OCI-LY7 (cell line): ENCODE data around the gene ARPC4. TPM values are rescaled to one million over a fixed set of nuclear protein-coding genes. Genes with fewer than 3 reads are reported as not detected.

Experiments
- BruUV-seq: library from RNA; stranded (reverse); fragments of 400-500 nt; replicated peaks from 2 replicates; lab custom pipeline; 2021; lab: Mats Ljungman, UMichigan
- CTCF ChIA-PET: fragments of 300-600 bp; sonication (Branson Sonifier 250); formaldehyde crosslinking; loops from one replicate; lab custom pipeline; 2022; ENCODE audit warnings: antibody characterized with exemption; ENCODE audit not compliant: unreplicated experiment; lab: Charles Lee
- POLR2A ChIA-PET: fragments of 300-600 bp; sonication (Branson Sonifier 250); formaldehyde crosslinking; loops from one replicate; lab custom pipeline; 2022; ENCODE audit warnings: antibody characterized with exemption; lab: Charles Lee
- DNase-seq: peaks from one replicate; pipeline ENCODE4 v3.0.0-alpha.2; 2015; ENCODE audit warnings: low spot score
- H2AFZ ChIP-seq: fragments of 200-600 bp; sonication (generic), shearing (Covaris generic); 2 replicates; pipeline ENCODE4 v1.6.1; 2014; ENCODE audit warnings: mild to moderate bottlenecking, antibody characterized with exemption, low read length, moderate library complexity
- H3K27ac ChIP-seq: fragments of 200-600 bp; sonication (generic); 2 replicates; pipeline ENCODE4 v1.5.1; 2014; ENCODE audit warnings: mixed run types, low read depth, mild to moderate bottlenecking, moderate library complexity, low read length, inconsistent platforms; ENCODE audit not compliant: poor library complexity, severe bottlenecking
- H3K36me3 ChIP-seq: fragments of 200-600 bp; sonication (generic); 2 replicates; pipeline ENCODE4 v1.6.1; 2014; ENCODE audit warnings: mild to moderate bottlenecking, antibody characterized with exemption, low read length, moderate library complexity, mixed read lengths; ENCODE audit not compliant: insufficient read depth
- H3K4me1 ChIP-seq: fragments of 200-600 bp; sonication (generic); 2 replicates; pipeline ENCODE4 v1.5.1; 2014; ENCODE audit warnings: mild to moderate bottlenecking, low read length; ENCODE audit not compliant: insufficient read depth, poor library complexity, severe bottlenecking
- H3K4me2 ChIP-seq: fragments of 200-600 bp; sonication (generic); 2 replicates; pipeline ENCODE4 v1.6.1; 2014; ENCODE audit warnings: mild to moderate bottlenecking, low read length
- H3K4me3 ChIP-seq: fragments of 200-600 bp; sonication (generic); 2 replicates; pipeline ENCODE4 v1.5.1; 2014; ENCODE audit warnings: mild to moderate bottlenecking, low read depth, low read length; ENCODE audit not compliant: poor library complexity, severe bottlenecking
- H3K79me2 ChIP-seq: fragments of 200-600 bp; sonication (generic); 2 replicates; pipeline ENCODE4 v1.6.1; 2016; ENCODE audit warnings: low read depth, mild to moderate bottlenecking, low read length, moderate library complexity, mixed read lengths; ENCODE audit not compliant: insufficient read depth
- H3K9me2 ChIP-seq: fragments of 200-600 bp; sonication (generic); 2 replicates; pipeline ENCODE4 v1.6.1; 2016; ENCODE audit warnings: mild to moderate bottlenecking, low read length, mixed read lengths; ENCODE audit not compliant: insufficient read depth
- H3K9me3 ChIP-seq: fragments of 200-600 bp; sonication (generic); 2 replicates; pipeline ENCODE4 v1.6.1; 2014; ENCODE audit warnings: mild to moderate bottlenecking, mixed run types, low read length, mixed read lengths
- H4K20me1 ChIP-seq: fragments of 200-600 bp; sonication (generic); 2 replicates; pipeline ENCODE4 v1.6.1; 2014; ENCODE audit warnings: mild to moderate bottlenecking, antibody characterized with exemption, low read length, moderate library complexity, mixed read lengths; ENCODE audit not compliant: insufficient read depth
- EZH2phosphoT487 ChIP-seq: fragments of 200-600 bp; sonication (generic); IDR thresholded peaks from 2 replicates; pipeline ENCODE4 v1.6.1; 2018; ENCODE audit warnings: low read depth, borderline replicate concordance, mild to moderate bottlenecking, mixed run types, antibody characterized with exemption, low read length, moderate library complexity, mixed read lengths
- intact Hi-C: fragments of 100-400 bp; cut with micrococcal nuclease; formaldehyde crosslinking; loops from one replicate; pipeline ENCODE4 v1.10.0; 2022; ENCODE audit not compliant: unreplicated experiment
- total RNA-seq, 2 experiments: library from RNA; depleted of rRNA in 1 of 2; stranded (reverse); fragments of >200 nt in 1 of 2; shearing (Covaris generic) in 1 of 2; gene quantifications; 2 replicates each; pipeline ENCODE4 v1.2.3, GENCODE V29; 2014 to 2022
- TF ChIP-seq, protein P1 (sequence below): fragments of 200-600 bp; sonication (generic); conservative IDR thresholded peaks from 2 replicates; pipeline ENCODE4 v1.5.1; 2014; ENCODE audit warnings: mild to moderate bottlenecking, antibody characterized with exemption, low read length, moderate library complexity, mixed read lengths

Gene ARPC4
- total RNA-seq, 2 experiments from 2014 or later: 99.5 to 118 TPM

DNA sequence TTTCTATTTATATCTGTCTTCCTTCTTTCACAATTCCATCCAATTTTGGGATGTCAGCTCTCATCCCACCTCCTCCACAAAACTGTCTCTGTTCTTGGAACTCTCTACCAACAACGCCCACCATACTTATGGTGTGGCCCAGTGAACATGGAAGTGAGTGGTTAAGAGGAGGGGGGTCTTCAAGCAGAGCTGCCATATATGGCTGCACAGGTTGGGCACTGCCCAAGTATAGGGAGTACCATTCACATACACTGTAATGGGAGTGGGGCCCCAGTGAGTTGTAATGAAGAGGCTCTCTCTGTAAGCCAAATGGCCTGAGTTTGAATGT is 15.2 kb upstream of the ARPC4 start:
- Histone ChIP-seq H4K20me1 (no peaks in the 10 kb centered on the region), H3K4me3 (no peak overlapping the region), H3K9me3 (no peaks in the 10 kb centered on the region), H3K36me3 (peaks cover 23% of the 10 kb centered on the region), H3K27ac (no peak overlapping the region), H3K9me2 (no peaks in the 10 kb centered on the region), H3K4me2 (no peak overlapping the region), H3K79me2 (no peaks in the 10 kb centered on the region), H2AFZ (no peak overlapping the region), H3K4me1 (peaks cover 47% of the 10 kb centered on the region)
- POLR2A ChIA-PET: interaction anchor here (0.5 kb wide), 1 partner anchor 15 kb away, joined by 3 read pairs; the partner anchor contains the start of gene ARPC4
- CTCF ChIA-PET: no interaction called here
- intact Hi-C loops: no loop called here
- TF ChIP-seq, protein P1, sequence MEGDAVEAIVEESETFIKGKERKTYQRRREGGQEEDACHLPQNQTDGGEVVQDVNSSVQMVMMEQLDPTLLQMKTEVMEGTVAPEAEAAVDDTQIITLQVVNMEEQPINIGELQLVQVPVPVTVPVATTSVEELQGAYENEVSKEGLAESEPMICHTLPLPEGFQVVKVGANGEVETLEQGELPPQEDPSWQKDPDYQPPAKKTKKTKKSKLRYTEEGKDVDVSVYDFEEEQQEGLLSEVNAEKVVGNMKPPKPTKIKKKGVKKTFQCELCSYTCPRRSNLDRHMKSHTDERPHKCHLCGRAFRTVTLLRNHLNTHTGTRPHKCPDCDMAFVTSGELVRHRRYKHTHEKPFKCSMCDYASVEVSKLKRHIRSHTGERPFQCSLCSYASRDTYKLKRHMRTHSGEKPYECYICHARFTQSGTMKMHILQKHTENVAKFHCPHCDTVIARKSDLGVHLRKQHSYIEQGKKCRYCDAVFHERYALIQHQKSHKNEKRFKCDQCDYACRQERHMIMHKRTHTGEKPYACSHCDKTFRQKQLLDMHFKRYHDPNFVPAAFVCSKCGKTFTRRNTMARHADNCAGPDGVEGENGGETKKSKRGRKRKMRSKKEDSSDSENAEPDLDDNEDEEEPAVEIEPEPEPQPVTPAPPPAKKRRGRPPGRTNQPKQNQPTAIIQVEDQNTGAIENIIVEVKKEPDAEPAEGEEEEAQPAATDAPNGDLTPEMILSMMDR: no peak
- no peak for TF ChIP-seq EZH2phosphoT487
- no peak for DNase-seq
- BruUV-seq: no TSS peak

- peak overlapping the region; percentile 57 for H3K4me2 ChIP-seq
- POLR2A ChIA-PET: interaction anchor here (0.6 kb wide), 1 partner anchor 112 kb away, joined by 4 read pairs; no protein-coding TSS in a partner anchor
Observed at GRCh38 chr3:9778143-9779074, 14.5 kb upstream of the ARPC4 start.

More at GRCh38 chr3:9778143-9779074, 14.5 kb upstream of the ARPC4 start:
- H3K4me1 ChIP-seq: peaks cover 52% of the 10 kb centered on the region
- TF ChIP-seq, protein P1: no peak
- no peak for TF ChIP-seq EZH2phosphoT487
- H3K36me3 ChIP-seq: peaks cover 28% of the 10 kb centered on the region
- H3K9me3 ChIP-seq: no peaks in the 10 kb centered on the region
- peak overlapping the region; percentile 84 for H3K27ac ChIP-seq
- H4K20me1 ChIP-seq: no peaks in the 10 kb centered on the region
- intact Hi-C loops: no loop called here
- H2AFZ ChIP-seq: no peak overlapping the region
- no TSS peak for BruUV-seq
- no peaks in the 10 kb centered on the region for H3K79me2 ChIP-seq
- no peaks in the 10 kb centered on the region for H3K9me2 ChIP-seq
- no peak overlapping the region for H3K4me3 ChIP-seq
- DNase-seq: no peak
- CTCF ChIA-PET: no interaction called here
